Measurements from ENCODE around the gene PKP3.

- no peak for TF ChIP-seq EZH2phosphoT487 (IDR thresholded peaks at IDR 0.05; ENCODE audit: low read length)
- TF ChIP-seq CTCF (IDR thresholded peaks at IDR 0.05; ENCODE audit: low read length), result no peak
- no peak for TF ChIP-seq EZH2 (optimal IDR thresholded peaks at IDR 0.05; ENCODE audit: low read depth, low read length)
These were observed 583 bp upstream of the PKP3 start for GRCh38 chr11:393219-394033.
